Measurements from ENCODE around the gene POPDC3.
"Not testable (repeated sequence)": the region's sequence is repeated elsewhere in the genome, so short reads cannot be mapped to it uniquely, and the experiment has no call there.

Gene POPDC3, protein sequence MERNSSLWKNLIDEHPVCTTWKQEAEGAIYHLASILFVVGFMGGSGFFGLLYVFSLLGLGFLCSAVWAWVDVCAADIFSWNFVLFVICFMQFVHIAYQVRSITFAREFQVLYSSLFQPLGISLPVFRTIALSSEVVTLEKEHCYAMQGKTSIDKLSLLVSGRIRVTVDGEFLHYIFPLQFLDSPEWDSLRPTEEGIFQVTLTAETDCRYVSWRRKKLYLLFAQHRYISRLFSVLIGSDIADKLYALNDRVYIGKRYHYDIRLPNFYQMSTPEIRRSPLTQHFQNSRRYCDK

DNA sequence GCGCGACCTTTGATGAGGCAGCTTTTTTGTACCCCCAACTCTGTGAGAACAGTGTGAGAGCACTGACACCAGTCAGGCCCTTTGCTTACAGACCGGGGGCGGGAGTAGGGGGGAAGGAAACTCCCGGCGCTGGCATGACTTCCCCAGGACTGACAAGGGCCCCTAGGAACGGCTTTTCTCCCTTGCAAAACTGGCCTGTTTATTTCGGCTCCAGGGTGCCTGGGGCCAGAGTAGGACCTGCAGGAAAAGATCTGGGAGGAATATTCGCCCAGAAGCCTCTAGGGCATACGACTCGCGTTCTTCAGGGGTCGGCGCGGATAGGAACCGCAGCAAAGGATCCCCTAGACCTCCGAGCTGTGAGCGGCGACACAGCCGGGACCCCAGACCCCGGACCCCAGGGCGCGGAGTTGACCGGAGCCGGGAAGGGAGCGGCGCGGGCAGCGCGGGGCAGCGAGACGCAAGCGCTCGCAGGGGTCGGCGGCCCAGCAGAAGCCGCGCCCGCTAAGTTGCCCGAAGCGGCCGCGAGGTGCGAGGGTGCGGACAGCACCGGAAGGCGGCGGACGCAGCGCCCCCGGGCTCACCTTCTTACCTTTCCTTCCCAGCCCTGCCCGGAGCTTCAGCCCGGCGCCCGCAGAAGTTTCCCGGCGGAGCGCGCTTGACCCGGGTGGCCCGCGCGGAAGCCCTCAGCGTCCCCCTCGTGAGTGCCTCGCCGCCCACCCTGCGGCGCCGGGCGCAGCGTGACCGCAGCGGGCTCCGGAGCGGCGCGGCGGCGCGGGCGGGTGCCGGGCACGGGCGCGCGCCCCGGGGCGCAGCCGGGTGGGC lies at the start of gene POPDC3:
Gene POPDC3, minus strand, starts transcription at position 771 of the 822 bp plus-strand sequence. CDS start 18,105 bp downstream, outside the sequence.
- Mint-ChIP-seq H3K36me3 (no peaks in the 10 kb centered on the region), H3K9me3 (no peaks in the 10 kb centered on the region), H3K4me1 (peaks cover 2% of the 10 kb centered on the region), H3K27ac (no peak within 1 kb of the TSS), H3K4me3 (peak within 1 kb of the TSS; percentile 40), H3K27me3 (peaks cover 63% of the 10 kb centered on the region)
- CTCF ChIA-PET: no interaction called here
- DNase-seq: no peak

DNA sequence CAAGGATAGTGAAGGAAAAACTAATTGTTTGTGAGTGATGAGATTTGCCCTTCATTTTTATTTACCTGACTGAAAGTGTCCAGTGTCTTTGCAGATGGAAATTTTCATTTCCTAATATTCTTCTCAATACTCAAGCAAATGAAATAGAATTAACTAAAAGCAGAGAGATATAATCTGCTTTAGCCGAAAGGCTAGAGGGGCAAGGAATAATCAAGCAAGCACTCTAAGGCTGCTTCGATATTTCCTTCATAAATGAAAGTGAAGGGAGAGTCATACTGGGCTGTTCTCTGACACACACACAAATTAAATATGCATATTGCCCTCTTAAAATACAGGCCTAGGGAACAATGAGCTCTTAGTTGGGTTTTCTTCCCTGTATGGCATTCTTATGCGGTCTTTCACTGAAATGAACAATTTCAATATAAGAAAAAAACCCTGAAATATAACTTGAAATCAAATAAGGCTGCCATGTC lies 47.5 kb upstream of the POPDC3 start:
- H3K27me3 Mint-ChIP-seq: peaks cover 16% of the 10 kb centered on the region
- CTCF ChIA-PET: no interaction called here

DNA sequence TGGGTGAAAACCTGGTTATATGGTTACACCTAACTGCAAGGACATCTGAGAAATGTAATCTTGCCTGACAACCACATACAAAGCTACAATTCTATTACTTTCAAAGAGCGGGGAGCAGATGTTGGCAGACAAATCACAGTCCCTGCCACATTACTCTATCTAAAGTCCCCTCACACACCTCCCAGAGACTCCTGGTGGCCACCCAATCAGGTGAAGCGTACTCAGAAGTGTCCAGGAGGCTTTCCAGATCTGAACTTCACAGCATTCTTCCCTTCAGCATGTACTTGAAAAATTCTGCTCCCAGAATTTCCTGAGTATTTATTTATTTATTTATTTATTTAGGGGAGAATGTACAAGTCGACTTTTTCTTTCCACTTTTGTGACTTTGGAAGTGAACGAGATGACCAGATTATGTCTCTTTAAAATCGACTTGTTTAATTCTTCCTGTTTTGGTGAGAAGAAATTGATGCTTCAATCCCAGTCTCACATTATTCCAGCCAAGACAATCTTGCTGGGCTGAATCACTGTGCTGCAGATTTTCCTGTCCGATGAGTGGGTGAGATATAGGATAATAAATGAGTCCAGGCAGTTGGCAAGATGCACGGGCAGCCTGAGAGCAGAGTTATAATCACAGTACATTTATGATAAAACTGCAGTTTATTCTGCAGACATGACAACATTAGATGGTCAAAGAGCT lies 46.9 kb upstream of the POPDC3 start:
- peaks cover 16% of the 10 kb centered on the region for H3K27me3 Mint-ChIP-seq
- no peak for DNase-seq
- H3K9me3 Mint-ChIP-seq: no peaks in the 10 kb centered on the region
- CTCF ChIA-PET: no interaction called here
- no peaks in the 10 kb centered on the region for H3K4me1 Mint-ChIP-seq
- H3K36me3 Mint-ChIP-seq: no peaks in the 10 kb centered on the region
- no peak overlapping the region for H3K27ac Mint-ChIP-seq
- no peak overlapping the region for H3K4me3 Mint-ChIP-seq

More for the DNA sequence above, 47.5 kb upstream of the POPDC3 start:
- H3K9me3 Mint-ChIP-seq: no peaks in the 10 kb centered on the region
- no peak overlapping the region for H3K4me3 Mint-ChIP-seq
- H3K4me1 Mint-ChIP-seq: no peaks in the 10 kb centered on the region
- no peaks in the 10 kb centered on the region for H3K36me3 Mint-ChIP-seq
- no peak overlapping the region for H3K27ac Mint-ChIP-seq
- DNase-seq: no peak

DNA sequence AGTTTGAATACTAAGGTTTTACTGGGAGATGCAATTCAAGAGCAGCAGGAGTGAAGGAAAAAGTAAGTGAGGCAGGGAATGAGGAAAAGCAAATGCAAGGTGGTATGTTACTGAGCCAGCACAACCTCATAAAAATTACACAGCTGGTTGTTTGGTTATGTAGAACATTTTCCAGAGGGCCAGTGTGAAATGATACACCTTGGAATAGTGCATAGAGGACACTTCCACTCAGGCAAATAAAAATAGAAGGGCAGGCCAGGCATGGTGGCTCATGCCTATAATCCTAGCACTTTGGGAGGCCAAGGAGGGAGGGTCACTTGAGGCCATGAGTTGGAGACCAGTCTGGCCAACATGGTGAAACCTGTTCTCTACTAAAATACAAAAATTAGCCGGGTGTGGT lies 43.4 kb upstream of the POPDC3 start:
- Mint-ChIP-seq H3K36me3 (no peaks in the 10 kb centered on the region), H3K9me3 (no peaks in the 10 kb centered on the region), H3K4me1 (no peaks in the 10 kb centered on the region), H3K27ac (no peak overlapping the region), H3K4me3 (no peak overlapping the region), H3K27me3 (peaks cover 15% of the 10 kb centered on the region)
- DNase-seq: no peak
- CTCF ChIA-PET: no interaction called here

DNA sequence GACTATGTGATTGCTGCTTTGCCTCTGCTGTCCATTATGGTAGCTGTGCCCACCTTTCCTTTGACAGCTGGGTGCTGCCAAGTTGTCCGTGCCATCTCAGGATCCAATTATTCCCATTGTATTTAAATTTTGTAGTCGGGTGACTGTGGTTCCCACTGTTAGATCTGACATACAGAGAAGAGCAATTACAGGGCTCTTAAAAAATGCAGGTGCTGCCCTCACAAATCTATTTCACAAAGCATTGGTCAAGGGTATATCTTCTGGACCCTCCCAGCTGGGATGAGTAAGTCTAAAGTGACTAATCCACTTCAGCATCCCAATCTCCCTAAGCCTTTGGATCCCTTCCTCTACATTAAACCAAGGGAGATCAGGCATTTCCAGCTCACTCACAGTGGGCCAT lies 41.4 kb upstream of the POPDC3 start:
- H3K27ac Mint-ChIP-seq, DNase-seq, H3K4me3 Mint-ChIP-seq, H3K36me3 Mint-ChIP-seq, H3K4me1 Mint-ChIP-seq, CTCF ChIA-PET, H3K9me3 Mint-ChIP-seq: not testable (repeated sequence)
- peaks cover 15% of the 10 kb centered on the region for H3K27me3 Mint-ChIP-seq

DNA sequence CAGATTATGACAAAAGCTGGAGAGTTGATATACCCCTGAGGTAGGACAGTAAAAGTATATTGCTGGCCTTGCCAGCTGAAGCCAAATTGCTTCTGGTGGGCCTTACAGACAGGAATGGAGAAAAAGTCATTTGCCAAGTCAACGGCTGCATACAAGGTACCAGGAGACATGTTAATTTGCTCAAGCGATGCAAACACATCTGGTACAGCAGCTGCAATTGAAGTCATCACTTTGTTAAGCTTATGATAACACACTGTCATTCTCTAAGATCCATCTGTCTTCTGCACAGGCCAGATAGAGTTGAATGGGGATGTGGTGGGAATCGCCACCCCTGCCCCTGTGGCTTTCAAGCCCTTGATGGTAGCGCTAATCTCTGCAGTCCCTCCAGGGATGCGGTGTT lies 40.4 kb upstream of the POPDC3 start:
- Mint-ChIP-seq H3K36me3 (no peaks in the 10 kb centered on the region), H3K4me1 (no peaks in the 10 kb centered on the region), H3K27ac (no peak overlapping the region), H3K4me3 (no peak overlapping the region), H3K9me3 (no peaks in the 10 kb centered on the region), H3K27me3 (peaks cover 10% of the 10 kb centered on the region)
- CTCF ChIA-PET: no interaction called here
- no peak for DNase-seq

DNA sequence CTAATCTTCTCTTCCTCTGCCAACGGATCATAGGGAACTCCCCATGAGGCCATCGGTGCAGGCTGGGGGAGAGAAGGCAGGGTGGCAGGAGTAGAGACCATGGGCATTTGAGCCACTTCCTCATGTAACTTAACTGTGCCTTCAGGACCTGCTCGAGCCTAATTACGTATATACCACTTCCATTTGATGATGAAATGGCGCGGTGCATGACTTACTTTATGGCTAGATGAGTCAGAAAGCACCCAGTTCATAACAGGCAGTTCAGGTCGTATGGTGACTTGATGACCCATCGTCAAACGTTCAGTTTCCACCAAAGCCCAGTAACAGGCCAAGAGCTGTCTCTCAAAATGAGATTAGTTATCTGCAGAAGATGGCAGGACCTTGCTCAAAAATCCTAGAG lies 39.4 kb upstream of the POPDC3 start:
- H3K4me1 Mint-ChIP-seq, H3K9me3 Mint-ChIP-seq, H3K27me3 Mint-ChIP-seq, H3K4me3 Mint-ChIP-seq, H3K27ac Mint-ChIP-seq, CTCF ChIA-PET, DNase-seq, H3K36me3 Mint-ChIP-seq: not testable (repeated sequence)

DNA sequence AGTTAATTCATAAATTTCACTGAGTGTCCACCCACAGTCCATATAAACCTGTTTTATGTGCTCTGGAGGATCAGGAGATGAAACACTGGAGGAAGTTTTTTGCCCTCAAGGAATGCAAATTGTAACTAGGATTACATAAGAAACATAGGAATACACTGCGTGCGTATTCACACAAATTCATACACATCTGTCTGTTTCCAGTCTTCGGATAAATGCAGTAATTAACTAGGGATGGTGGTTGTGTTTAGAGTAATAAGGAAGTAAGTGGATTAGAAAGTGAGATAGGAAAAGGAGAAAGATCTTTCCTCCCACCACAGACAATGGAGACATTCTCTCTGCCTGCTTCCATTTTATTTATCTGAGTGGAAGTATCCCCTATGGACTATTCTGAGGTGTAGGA lies 35.7 kb upstream of the POPDC3 start:
- Mint-ChIP-seq H3K27ac (no peak overlapping the region), H3K4me3 (no peak overlapping the region), H3K4me1 (peaks cover 9% of the 10 kb centered on the region), H3K27me3 (peaks cover 4% of the 10 kb centered on the region), H3K36me3 (no peaks in the 10 kb centered on the region), H3K9me3 (no peaks in the 10 kb centered on the region)
- CTCF ChIA-PET: no interaction called here
- DNase-seq: no peak

DNA sequence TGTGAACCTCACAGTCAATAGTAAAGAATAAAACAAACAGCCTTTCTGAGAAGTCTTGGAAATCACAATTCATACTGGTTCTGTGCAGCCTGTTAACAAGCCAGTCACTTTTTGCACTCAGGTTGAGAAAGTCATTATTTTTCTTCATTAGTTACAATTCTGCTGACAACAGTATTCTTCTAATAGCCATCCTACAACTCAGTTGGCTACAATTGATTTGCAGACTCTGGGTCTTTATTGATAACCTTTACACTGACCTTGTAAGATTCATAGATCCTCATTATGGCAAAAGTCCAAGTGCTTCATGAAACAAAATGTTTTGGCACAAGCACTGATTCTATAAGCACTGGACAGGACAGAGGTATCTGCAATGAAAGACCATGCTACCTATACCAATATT lies 34.9 kb upstream of the POPDC3 start:
- H3K36me3 Mint-ChIP-seq: no peaks in the 10 kb centered on the region
- no peaks in the 10 kb centered on the region for H3K9me3 Mint-ChIP-seq
- CTCF ChIA-PET: no interaction called here
- no peak overlapping the region for H3K27ac Mint-ChIP-seq
- DNase-seq: no peak
- H3K4me1 Mint-ChIP-seq: peaks cover 9% of the 10 kb centered on the region
- no peak overlapping the region for H3K4me3 Mint-ChIP-seq
- peaks cover 4% of the 10 kb centered on the region for H3K27me3 Mint-ChIP-seq

DNA sequence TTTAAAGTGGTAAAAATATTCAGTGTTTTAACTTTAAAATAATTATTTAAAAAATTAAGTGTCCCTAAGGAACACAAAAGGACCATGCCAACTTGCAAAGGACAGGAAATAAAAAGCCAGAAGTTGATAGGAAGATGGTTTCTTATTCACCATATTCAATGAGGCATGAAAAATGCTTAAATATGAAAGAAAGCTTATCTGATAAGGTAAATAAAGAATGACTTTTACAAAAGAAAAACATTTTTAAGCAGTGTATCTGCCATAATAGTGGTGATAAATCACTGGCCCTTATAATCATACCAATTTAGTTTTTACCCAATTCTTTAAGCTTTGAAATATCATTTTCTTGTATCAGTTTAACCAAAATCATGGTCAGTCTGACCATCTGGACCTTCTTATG lies 33.5 kb upstream of the POPDC3 start:
- DNase-seq: no peak
- no peak overlapping the region for H3K4me3 Mint-ChIP-seq
- H3K36me3 Mint-ChIP-seq: no peaks in the 10 kb centered on the region
- peaks cover 4% of the 10 kb centered on the region for H3K27me3 Mint-ChIP-seq
- H3K27ac Mint-ChIP-seq: no peak overlapping the region
- no peaks in the 10 kb centered on the region for H3K9me3 Mint-ChIP-seq
- CTCF ChIA-PET: no interaction called here
- peaks cover 9% of the 10 kb centered on the region for H3K4me1 Mint-ChIP-seq

DNA sequence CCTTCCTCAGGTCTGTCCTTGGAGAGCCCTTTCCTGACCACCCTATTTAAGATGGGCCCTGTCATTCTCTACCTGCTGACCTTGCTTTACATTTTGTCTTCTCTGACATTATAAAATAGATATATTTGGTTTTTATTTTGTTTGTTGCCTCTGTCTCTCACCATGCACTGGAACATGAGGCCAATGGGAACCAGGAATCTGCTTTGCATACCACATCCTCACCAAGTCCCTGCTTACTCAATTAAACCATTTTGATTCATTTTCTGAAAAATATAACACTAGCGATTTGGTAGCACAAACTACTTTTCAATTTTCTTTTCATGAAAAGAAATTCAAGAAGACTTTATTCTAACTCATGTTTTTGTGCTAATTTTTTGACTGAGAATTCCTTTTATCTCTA lies 32.8 kb upstream of the POPDC3 start:
- peaks cover 9% of the 10 kb centered on the region for H3K4me1 Mint-ChIP-seq
- no peak overlapping the region for H3K4me3 Mint-ChIP-seq
- no peak for DNase-seq
- no peaks in the 10 kb centered on the region for H3K9me3 Mint-ChIP-seq
- CTCF ChIA-PET: no interaction called here
- no peak overlapping the region for H3K27ac Mint-ChIP-seq
- H3K27me3 Mint-ChIP-seq: peaks cover 4% of the 10 kb centered on the region
- no peaks in the 10 kb centered on the region for H3K36me3 Mint-ChIP-seq

DNA sequence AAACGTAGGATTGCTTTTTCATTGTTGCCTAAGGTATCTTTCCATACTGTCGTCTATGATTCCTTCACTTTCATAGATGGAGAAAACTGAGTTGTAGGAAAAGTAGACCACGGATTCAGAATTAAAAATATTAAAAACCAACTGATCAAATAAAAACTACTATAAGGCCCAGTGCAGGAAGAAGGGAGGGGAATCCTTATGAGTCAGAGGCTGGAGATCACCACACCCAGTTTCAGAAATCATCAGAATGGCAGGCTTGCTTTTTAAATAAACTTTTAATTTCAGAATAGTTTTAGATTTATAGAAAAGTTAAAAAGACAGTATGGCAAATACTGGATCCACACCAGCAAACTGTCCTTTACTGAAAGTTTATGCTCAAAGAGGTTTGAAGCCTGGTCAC lies 32.0 kb upstream of the POPDC3 start:
- DNase-seq: no peak
- no peaks in the 10 kb centered on the region for H3K36me3 Mint-ChIP-seq
- peaks cover 9% of the 10 kb centered on the region for H3K4me1 Mint-ChIP-seq
- H3K4me3 Mint-ChIP-seq: no peak overlapping the region
- H3K27ac Mint-ChIP-seq: no peak overlapping the region
- CTCF ChIA-PET: no interaction called here
- H3K9me3 Mint-ChIP-seq: no peaks in the 10 kb centered on the region
- peaks cover 4% of the 10 kb centered on the region for H3K27me3 Mint-ChIP-seq

DNA sequence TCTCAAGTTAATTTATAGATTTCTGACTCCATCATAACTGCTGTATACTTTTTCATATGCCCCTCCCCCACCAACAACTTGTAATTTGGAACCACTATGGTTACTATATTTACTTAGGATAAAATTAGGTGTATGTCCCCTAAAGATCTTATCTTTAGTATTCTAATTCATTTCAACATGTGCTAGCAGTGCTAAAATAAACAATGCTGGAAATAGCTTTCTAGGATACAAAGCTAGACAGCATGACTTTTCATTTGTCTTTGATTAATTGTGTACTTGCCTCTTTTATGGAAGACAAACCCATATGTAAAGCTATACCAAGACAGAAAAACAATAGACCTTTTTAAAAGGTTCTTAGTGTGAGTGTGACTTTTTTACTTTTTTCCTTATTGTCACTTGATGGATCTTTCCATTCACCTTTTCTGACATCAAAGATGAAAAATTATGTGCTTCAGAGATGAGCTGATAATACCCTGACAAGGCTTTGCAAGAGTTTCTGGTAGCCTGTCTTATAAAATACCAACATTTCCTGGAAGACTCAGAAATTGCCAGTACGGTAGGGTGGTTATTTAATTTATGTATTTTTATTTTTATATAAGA lies 31.2 kb upstream of the POPDC3 start:
- Mint-ChIP-seq H3K27me3 (peaks cover 4% of the 10 kb centered on the region), H3K9me3 (no peaks in the 10 kb centered on the region), H3K4me1 (peaks cover 9% of the 10 kb centered on the region), H3K27ac (no peak overlapping the region), H3K4me3 (no peak overlapping the region), H3K36me3 (no peaks in the 10 kb centered on the region)
- CTCF ChIA-PET: interaction anchor here (1.4 kb wide), 1 partner anchor 70 kb away, joined by 3 read pairs; no protein-coding TSS in a partner anchor
- DNase-seq: no peak

DNA sequence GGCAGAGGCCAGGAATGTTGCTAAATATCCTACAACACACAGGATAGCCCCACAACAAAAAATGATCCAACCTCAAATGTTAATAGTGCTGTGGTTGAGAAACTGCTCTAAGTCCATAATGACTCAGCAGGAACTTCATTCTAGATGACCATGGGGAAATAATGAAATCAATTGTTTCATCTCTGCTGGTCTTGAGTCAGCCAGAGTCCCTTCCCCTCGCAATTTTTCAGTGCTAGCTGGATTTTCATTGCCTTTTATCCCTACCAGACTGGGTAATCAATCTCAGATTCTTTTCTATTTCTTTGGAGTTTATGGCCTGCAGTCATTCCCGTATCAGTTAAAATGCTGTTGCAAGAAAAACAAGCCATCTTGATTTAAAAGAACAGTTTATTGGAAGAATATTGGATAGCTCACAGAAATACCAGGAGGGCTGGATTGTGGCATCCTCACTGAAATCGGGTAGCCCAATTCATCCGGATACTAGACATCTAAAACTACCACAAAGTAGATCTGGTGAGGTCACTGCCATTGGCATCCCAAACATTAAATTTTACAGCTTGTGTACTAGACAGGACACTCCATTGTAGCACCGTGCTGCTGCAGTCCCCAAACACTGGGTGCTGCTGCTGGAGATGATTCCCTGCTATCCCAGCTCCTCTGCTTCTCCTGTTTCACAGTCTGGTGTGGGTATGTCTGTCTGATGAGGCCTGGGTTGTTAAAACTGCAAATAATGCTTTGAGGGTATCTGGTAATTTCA lies 30.3 kb upstream of the POPDC3 start:
- peaks cover 9% of the 10 kb centered on the region for H3K4me1 Mint-ChIP-seq
- no peak overlapping the region for H3K4me3 Mint-ChIP-seq
- CTCF ChIA-PET: interaction anchor here (1.4 kb wide), 1 partner anchor 71 kb away, joined by 3 read pairs; no protein-coding TSS in a partner anchor
- H3K9me3 Mint-ChIP-seq: no peaks in the 10 kb centered on the region
- peaks cover 4% of the 10 kb centered on the region for H3K27me3 Mint-ChIP-seq
- DNase-seq: no peak
- H3K36me3 Mint-ChIP-seq: no peaks in the 10 kb centered on the region
- no peak overlapping the region for H3K27ac Mint-ChIP-seq

Measured in activated naive CD4-positive, alpha-beta T cell treated with anti-CD3 and anti-CD28 coated beads, Interleukin-2, amount 10 ng/mL, durations not matched to agents 7 days and 5 days (primary cell).